CD14-positive monocyte (primary cell): ENCODE measurements around the gene SIGLEC9. TPM values are rescaled to one million over a fixed set of nuclear protein-coding genes. Genes with fewer than 3 reads are reported as not detected.
A peak's percentile ranks its signal among the peaks of the same experiment; 100 is the strongest.

Experiments
- DNase-seq, 3 donors: peaks; one replicate each; pipeline ENCODE4 v3.0.0-alpha.2; 2011 to 2022
- H2AFZ ChIP-seq: 2 replicates; pipeline ENCODE4 v1.6.0; 2012; ENCODE audit warnings: mild to moderate bottlenecking, low read depth, low read length, inconsistent platforms; ENCODE audit not compliant: insufficient read depth, poor library complexity, severe bottlenecking
- H3K27ac ChIP-seq, 2 donors: 1 replicate in 1 of 2; 2 replicates in 1 of 2; pipeline ENCODE4 v1.5.1; 2012 to 2013; ENCODE audit warnings: low read length in 2 of 2, control low read depth in 1 of 2, inconsistent platforms in 1 of 2, low read depth in 1 of 2, mild to moderate bottlenecking in 1 of 2
- H3K27me3 ChIP-seq, 2 donors: one replicate each; pipeline versions ENCODE4 v1.6.0 to v1.6.1; 2011 to 2013; ENCODE audit warnings: low read length in 2 of 2; ENCODE audit not compliant: control insufficient read depth in 2 of 2, insufficient read depth in 2 of 2
- H3K36me3 ChIP-seq, 2 donors: replicated peaks in 1 of 2; 1 replicate in 1 of 2; 2 replicates in 1 of 2; pipeline versions ENCODE4 v1.5.1 to v1.6.1; 2012 to 2013; ENCODE audit warnings: low read length in 2 of 2, control low read depth in 1 of 2, inconsistent platforms in 1 of 2, mild to moderate bottlenecking in 1 of 2; ENCODE audit not compliant: insufficient read depth in 2 of 2, control insufficient read depth in 1 of 2
- H3K4me1 ChIP-seq, 2 donors: 1 replicate in 1 of 2; 2 replicates in 1 of 2; pipeline versions ENCODE4 v1.5.1 to v1.6.1; 2012 to 2013; ENCODE audit warnings: low read length in 2 of 2, control low read depth in 1 of 2, inconsistent platforms in 1 of 2, mild to moderate bottlenecking in 1 of 2, moderate library complexity in 1 of 2; ENCODE audit not compliant: insufficient read depth in 2 of 2, control insufficient read depth in 1 of 2
- H3K4me2 ChIP-seq: replicated peaks from 2 replicates; pipeline ENCODE3; 2012; ENCODE audit warnings: low read length, moderate library complexity, mild to moderate bottlenecking; ENCODE audit not compliant: poor library complexity, severe bottlenecking; ENCODE audit errors: extremely low read depth
- H3K4me3 ChIP-seq, 3 experiments: fragments of 200-600 bp in 1 of 3; sonication (generic) in 1 of 3; replicated peaks in 1 of 3; 1 replicate in 2 of 3; 2 replicates in 1 of 3; pipeline ENCODE4 v1.5.1; 2011 to 2013; ENCODE audit warnings: low read length in 3 of 3, mild to moderate bottlenecking in 3 of 3, control low read depth in 2 of 3, low read depth in 2 of 3, inconsistent platforms in 1 of 3, moderate library complexity in 1 of 3
- H3K79me2 ChIP-seq: 2 replicates; pipeline ENCODE4 v1.6.0; 2012; ENCODE audit warnings: mild to moderate bottlenecking, control low read depth, inconsistent platforms, low read length, moderate library complexity; ENCODE audit not compliant: insufficient read depth
- H3K9ac ChIP-seq: 2 replicates; pipeline ENCODE4 v1.6.0; 2017; ENCODE audit warnings: low read length, mild to moderate bottlenecking; ENCODE audit not compliant: insufficient read depth, poor library complexity, severe bottlenecking
- H3K9me3 ChIP-seq, 2 donors: replicated peaks in 1 of 2; 1 replicate in 1 of 2; 2 replicates in 1 of 2; pipeline versions ENCODE4 v1.5.1 to v1.6.1; 2012 to 2013; ENCODE audit warnings: low read length in 2 of 2, control low read depth in 1 of 2; ENCODE audit not compliant: control insufficient read depth in 1 of 2, insufficient read depth in 1 of 2
- H4K20me1 ChIP-seq: 2 replicates; pipeline ENCODE4 v1.6.0; 2012; ENCODE audit warnings: mild to moderate bottlenecking, low read length, control low read depth, moderate library complexity; ENCODE audit not compliant: insufficient read depth
- H3K27ac Mint-ChIP-seq, 7 donors: one replicate each; pipeline ENCODE4 v1.8.0; 2020; ENCODE audit warnings: mild to moderate bottlenecking in 7 of 7, mixed read lengths in 7 of 7, moderate library complexity in 6 of 7, inconsistent platforms in 2 of 7
- H3K27me3 Mint-ChIP-seq, 3 donors: one replicate each; pipeline ENCODE4 v1.8.0; 2021 to 2022; ENCODE audit warnings: low read depth in 3 of 3, mild to moderate bottlenecking in 3 of 3, mixed read lengths in 3 of 3, moderate library complexity in 3 of 3, inconsistent platforms in 1 of 3
- H3K36me3 Mint-ChIP-seq, 2 donors: one replicate each; pipeline ENCODE4 v1.8.0; 2020; ENCODE audit warnings: mixed read lengths in 2 of 2, inconsistent platforms in 1 of 2, mild to moderate bottlenecking in 1 of 2
- H3K4me1 Mint-ChIP-seq: one replicate; pipeline ENCODE4 v1.8.0; 2020; ENCODE audit warnings: mild to moderate bottlenecking, mixed read lengths
- H3K4me3 Mint-ChIP-seq, 2 donors: one replicate each; pipeline ENCODE4 v1.8.0; 2020; ENCODE audit warnings: mild to moderate bottlenecking in 2 of 2, mixed read lengths in 2 of 2, moderate library complexity in 1 of 2
- H3K9me3 Mint-ChIP-seq, 7 donors: one replicate each; pipeline ENCODE4 v1.8.0; 2020 to 2022; ENCODE audit warnings: mixed read lengths in 7 of 7, mild to moderate bottlenecking in 6 of 7, moderate library complexity in 6 of 7, inconsistent platforms in 2 of 7
- WGBS: methylation state at CpG from one replicate; pipeline ENCODE4 v1.1.5; 2013; ENCODE audit warnings: missing lambda C conversion rate; ENCODE audit not compliant: insufficient coverage; 5-methylcytosine and 5-hydroxymethylcytosine counted together
- intact Hi-C, 2 donors: fragments of 100-400 bp; cut with micrococcal nuclease; formaldehyde crosslinking; loops; one replicate each; pipeline versions ENCODE4 v1.15.0 to v1.15.1; 2023
- polyA plus RNA-seq, 3 donors: library from polyadenylated mRNA; depleted of rRNA in 1 of 3; unstranded in 2 of 3; stranded (reverse) in 1 of 3; fragments of 300-500 nt in 2 of 3; fragments of >200 nt in 1 of 3; fragmentation: Illumina TruSeq in 2 of 3; gene quantifications; 1 replicate in 2 of 3; 2 replicates in 1 of 3; pipeline ENCODE4 v1.2.3, GENCODE V29; 2012 to 2021
- TF ChIP-seq, protein P1 (sequence below): fragments of 200-600 bp; IDR thresholded peaks from one replicate; pipeline ENCODE4 v1.8.0; 2022; ENCODE audit warnings: antibody characterized with exemption, mild to moderate bottlenecking

SIGLEC9 gene
- polyA plus RNA-seq, 3 donors, result 87.5 to 137 (median 133) TPM

DNA sequence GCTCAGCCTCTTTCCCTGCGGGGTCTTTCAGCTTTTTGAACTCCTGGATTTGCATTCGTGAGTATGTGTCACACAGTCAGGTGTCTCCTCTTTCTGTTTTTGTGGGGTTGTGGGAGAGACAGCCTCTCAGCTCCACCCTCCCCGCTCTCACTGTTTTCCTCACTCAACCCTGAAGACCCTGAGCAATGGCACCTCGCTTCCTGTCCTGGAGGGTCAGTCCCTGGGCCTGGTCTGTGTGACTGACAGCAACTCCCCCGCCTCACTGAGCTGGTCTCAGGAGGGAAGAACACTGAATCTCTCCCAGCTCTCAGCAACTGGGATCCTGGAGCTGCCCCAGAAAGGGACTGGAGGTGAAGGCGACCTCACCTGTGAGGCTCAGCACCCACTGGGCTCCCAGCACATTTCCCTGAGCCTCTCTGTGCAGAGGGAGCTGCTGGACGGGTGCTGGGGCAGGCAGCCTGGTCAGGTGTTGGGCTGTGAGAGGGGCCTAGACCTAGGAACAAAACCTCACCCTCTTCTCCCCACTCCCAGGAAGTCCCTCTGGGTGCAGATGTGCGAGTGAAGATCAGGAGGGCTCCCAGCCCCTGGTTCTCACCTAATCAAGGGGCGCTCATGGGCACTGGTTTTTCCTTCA is 13.2 kb downstream of the SIGLEC9 start:
- Mint-ChIP-seq H3K27ac (peak overlapping the region; percentile 98 to 100 (median 100)), H3K4me1 (peaks cover 89% of the 10 kb centered on the region), H3K36me3 (peaks cover 37 to 69% of the 10 kb centered on the region in 2 donors), H3K4me3 (peak overlapping the region; percentile 60 to 86), H3K9me3 (no peaks in the 10 kb centered on the region), H3K27me3 (no peaks in the 10 kb centered on the region)
- Histone ChIP-seq H3K9ac (peak overlapping the region; percentile 57), H4K20me1 (no peaks in the 10 kb centered on the region), H3K27ac (peak overlapping the region; percentile 98 to 99), H3K4me2 (peak overlapping the region; percentile 76), H3K4me1 (peaks cover 97% of the 10 kb centered on the region in 2 donors), H3K36me3 (peaks cover 0 to 7% of the 10 kb centered on the region in 2 donors), H3K27me3 (no peaks in the 10 kb centered on the region), H3K9me3 (no peaks in the 10 kb centered on the region), H3K4me3 (peak overlapping the region in 1 of 3 experiments; percentile 72), H3K79me2 (peaks cover 70% of the 10 kb centered on the region), H2AFZ (no peak overlapping the region)
- TF ChIP-seq, protein P1, sequence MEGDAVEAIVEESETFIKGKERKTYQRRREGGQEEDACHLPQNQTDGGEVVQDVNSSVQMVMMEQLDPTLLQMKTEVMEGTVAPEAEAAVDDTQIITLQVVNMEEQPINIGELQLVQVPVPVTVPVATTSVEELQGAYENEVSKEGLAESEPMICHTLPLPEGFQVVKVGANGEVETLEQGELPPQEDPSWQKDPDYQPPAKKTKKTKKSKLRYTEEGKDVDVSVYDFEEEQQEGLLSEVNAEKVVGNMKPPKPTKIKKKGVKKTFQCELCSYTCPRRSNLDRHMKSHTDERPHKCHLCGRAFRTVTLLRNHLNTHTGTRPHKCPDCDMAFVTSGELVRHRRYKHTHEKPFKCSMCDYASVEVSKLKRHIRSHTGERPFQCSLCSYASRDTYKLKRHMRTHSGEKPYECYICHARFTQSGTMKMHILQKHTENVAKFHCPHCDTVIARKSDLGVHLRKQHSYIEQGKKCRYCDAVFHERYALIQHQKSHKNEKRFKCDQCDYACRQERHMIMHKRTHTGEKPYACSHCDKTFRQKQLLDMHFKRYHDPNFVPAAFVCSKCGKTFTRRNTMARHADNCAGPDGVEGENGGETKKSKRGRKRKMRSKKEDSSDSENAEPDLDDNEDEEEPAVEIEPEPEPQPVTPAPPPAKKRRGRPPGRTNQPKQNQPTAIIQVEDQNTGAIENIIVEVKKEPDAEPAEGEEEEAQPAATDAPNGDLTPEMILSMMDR, result no peak
- intact Hi-C loops, result loop anchor here in 1 of 2 donors (1.0 to 2.0 kb wide), 2 partner anchors 10 to 15 kb away; no protein-coding TSS in a partner anchor
- WGBS, result 60% methylated on average over 5 of the region's 9 CpGs
- no peak for DNase-seq

DNA sequence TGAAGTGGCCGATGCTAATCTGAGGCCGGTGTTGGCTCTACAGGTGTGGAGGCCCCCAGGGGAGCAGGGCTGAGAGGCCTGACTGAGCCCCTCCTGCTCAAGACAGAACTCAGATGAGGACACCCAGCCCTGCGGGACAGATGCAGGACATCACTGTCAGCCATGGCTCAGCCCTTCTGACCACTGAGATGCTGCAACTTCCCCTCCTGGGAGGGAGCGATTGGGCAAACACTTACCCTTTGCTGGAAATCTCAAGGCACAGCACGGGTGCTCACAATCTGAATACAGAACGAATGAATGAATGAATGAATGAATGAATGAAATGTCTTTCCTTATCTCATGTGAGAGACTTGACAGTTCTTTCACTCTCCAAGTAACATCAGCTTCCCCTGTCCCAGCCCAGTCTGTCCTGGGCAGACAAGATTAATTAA is 13.9 kb downstream of the SIGLEC9 start:
- Histone ChIP-seq H2AFZ (no peak overlapping the region), H3K36me3 (peaks cover 0 to 7% of the 10 kb centered on the region in 2 donors), H4K20me1 (no peaks in the 10 kb centered on the region), H3K27ac (peak overlapping the region; percentile 98 to 99), H3K4me2 (peak overlapping the region; percentile 76), H3K9me3 (no peaks in the 10 kb centered on the region), H3K79me2 (peaks cover 70% of the 10 kb centered on the region), H3K4me1 (peaks cover 99% of the 10 kb centered on the region in 2 donors), H3K9ac (peak overlapping the region; percentile 57), H3K4me3 (peak overlapping the region in 2 of 3 experiments; percentile 7 to 72), H3K27me3 (no peaks in the 10 kb centered on the region)
- Mint-ChIP-seq H3K9me3 (no peaks in the 10 kb centered on the region), H3K27ac (peak overlapping the region; percentile 98 to 100 (median 100)), H3K27me3 (no peaks in the 10 kb centered on the region), H3K4me1 (peaks cover 95% of the 10 kb centered on the region), H3K4me3 (peak overlapping the region; percentile 65 to 80), H3K36me3 (peaks cover 37 to 69% of the 10 kb centered on the region in 2 donors)
- 5% methylated on average over 3 of the region's 6 CpGs for WGBS
- intact Hi-C loops, result no loop called here
- TF ChIP-seq, protein P1, result no peak
- DNase-seq, result peak; percentile 85 to 95 (median 92)
